H1 (cell line): ENCODE measurements around the gene GDAP2. TPM values are rescaled to one million over a fixed set of nuclear protein-coding genes. Genes with fewer than 3 reads are reported as not detected.

Source experiments
- BACH1 ChIP-seq: IDR thresholded peaks from 2 replicates; pipeline ENCODE4 v1.6.1; 2012; ENCODE audit warnings: low read length, improper control_type of control experiment
- CHD7 ChIP-seq: fragments of 300-600 bp; sonication (generic); IDR thresholded peaks from 2 replicates; pipeline ENCODE4 v1.7.1; 2012; ENCODE audit warnings: low read length, moderate library complexity, mild to moderate bottlenecking, inconsistent platforms; ENCODE audit not compliant: insufficient replicate concordance
- NANOG ChIP-seq: IDR thresholded peaks from 2 replicates; pipeline ENCODE4 v1.6.1; 2011; ENCODE audit warnings: low read length, low read depth, mild to moderate bottlenecking, inconsistent platforms; ENCODE audit not compliant: insufficient read depth, poor library complexity, severe bottlenecking
- SAP30 ChIP-seq: fragments of 300-600 bp; sonication (generic); IDR thresholded peaks from 2 replicates; pipeline ENCODE4 v1.7.1; 2012; ENCODE audit warnings: low read length, moderate library complexity, mild to moderate bottlenecking, inconsistent platforms; ENCODE audit not compliant: insufficient read depth, insufficient replicate concordance
- SIX5 ChIP-seq: IDR thresholded peaks from 2 replicates; pipeline ENCODE4 v1.6.1; 2011; ENCODE audit warnings: mild to moderate bottlenecking, low read depth, low read length
- SP1 ChIP-seq: IDR thresholded peaks from 2 replicates; pipeline ENCODE4 v1.6.1; 2011; ENCODE audit warnings: low read depth, low read length
- SUZ12 ChIP-seq: fragments of 200-600 bp; sonication (generic); IDR thresholded peaks from 2 replicates; pipeline ENCODE4 v1.6.1; 2012; ENCODE audit warnings: mild to moderate bottlenecking, inconsistent platforms, low read length, moderate library complexity, mixed read lengths
- TBP ChIP-seq: IDR thresholded peaks from 2 replicates; pipeline ENCODE4 v1.6.1; 2011; ENCODE audit warnings: low read depth, low read length, improper control_type of control experiment
- polyA plus RNA-seq, 7 experiments: library from polyadenylated mRNA; depleted of rRNA in 3 of 7; stranded (reverse) in 5 of 7; unstranded in 2 of 7; fragments of >200 nt in 5 of 7; fragments of 200-250 nt in 2 of 7; gene quantifications; 1 replicate in 5 of 7; 2 replicates in 1 of 7; 4 replicates in 1 of 7; pipeline versions ENCODE4 v1.2.1 to v1.2.3, GENCODE V29; 2011 to 2013; ENCODE audit warnings: missing spikeins in 2 of 7, mixed read lengths in 2 of 7
- total RNA-seq: library from RNA; stranded (reverse); fragmentation: NEBNext Ultra II Directional; extraction: Animal tissue kit (Norgen Biotek cat#: 25700); gene quantifications from 2 replicates; pipeline ENCODE4 v1.2.1, GENCODE V29; 2021

GDAP2 gene
- total and polyA plus RNA-seq, 2 of the 8 experiments (the other 6 are each of a cell fraction or from before 2014, with no cell fraction given): 8.6 to 27.8 TPM

GRCh38 chr1:117859901-117860300 is 69.5 kb downstream of the GDAP2 start (continued):
- TF ChIP-seq CHD7 (no peak), SAP30 (no peak), SP1 (no peak), SIX5 (no peak), BACH1 (no peak), NANOG (no peak), TBP (no peak), SUZ12 (no peak)
